Measurements from ENCODE around the gene POM121L12.

The POM121L12 gene

DNA sequence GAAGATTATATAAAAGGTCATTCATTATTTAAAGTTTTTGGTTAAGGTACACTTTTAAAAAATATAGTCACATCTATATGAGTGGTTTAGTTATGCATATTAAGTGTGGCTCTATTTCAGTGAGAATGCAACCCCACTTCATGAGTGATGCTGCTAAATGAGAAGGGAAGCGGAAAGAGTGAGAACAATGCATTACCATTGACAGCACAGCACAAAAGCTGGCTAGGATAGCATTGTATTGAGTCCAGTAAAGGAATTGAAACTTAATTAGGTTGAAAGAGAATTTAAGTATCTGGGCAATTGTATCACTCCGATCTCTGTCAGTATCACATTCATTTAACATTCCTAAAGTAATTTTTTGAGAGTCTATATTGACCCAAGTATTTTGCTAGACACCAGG lies 13.2 kb downstream of the POM121L12 start:
- Histone ChIP-seq H3K9ac (ENCODE audit: low read depth, low read length) (no peak overlapping the region), H3K4me3 (ENCODE audit: low read depth, low read length) (no peak overlapping the region), H3K9me3 (ENCODE audit: control insufficient read depth, insufficient read depth, low read length) (no peaks in the 10 kb centered on the region), H3K4me1 (ENCODE audit: control insufficient read depth, insufficient read depth, low read length) (no peaks in the 10 kb centered on the region), H3K27ac (ENCODE audit: low read depth, low read length) (no peak overlapping the region), H3K27me3 (ENCODE audit: control insufficient read depth, insufficient read depth, low read length) (no peaks in the 10 kb centered on the region), H3K36me3 (ENCODE audit: control insufficient read depth, insufficient read depth, low read length) (no peaks in the 10 kb centered on the region)

DNA sequence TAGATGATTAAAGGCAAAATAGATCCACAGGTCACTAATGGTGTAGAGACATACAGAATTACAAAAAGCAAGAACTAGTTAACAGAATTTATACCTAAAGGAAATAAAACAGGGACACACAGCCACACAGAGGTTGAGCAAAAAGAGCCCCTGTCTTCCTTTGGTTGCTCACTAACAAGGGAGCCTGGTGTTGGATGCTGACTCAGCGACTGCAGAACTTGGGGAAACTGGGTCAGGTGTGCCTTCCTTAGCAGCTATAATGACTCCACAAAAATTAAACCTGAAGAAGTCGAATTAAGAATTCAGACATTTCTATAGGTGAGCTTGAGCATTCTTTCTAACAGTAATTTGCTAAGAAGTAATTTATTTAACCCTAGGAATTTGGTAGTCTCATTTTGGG lies 15.0 kb downstream of the POM121L12 start:
- Histone ChIP-seq H3K27me3 (ENCODE audit: control insufficient read depth, insufficient read depth, low read length) (no peaks in the 10 kb centered on the region), H3K9ac (ENCODE audit: low read depth, low read length) (no peak overlapping the region), H3K27ac (ENCODE audit: low read depth, low read length) (no peak overlapping the region), H3K9me3 (ENCODE audit: control insufficient read depth, insufficient read depth, low read length) (no peaks in the 10 kb centered on the region), H3K36me3 (ENCODE audit: control insufficient read depth, insufficient read depth, low read length) (no peaks in the 10 kb centered on the region), H3K4me1 (ENCODE audit: control insufficient read depth, insufficient read depth, low read length) (no peaks in the 10 kb centered on the region), H3K4me3 (ENCODE audit: low read depth, low read length) (no peak overlapping the region)

DNA sequence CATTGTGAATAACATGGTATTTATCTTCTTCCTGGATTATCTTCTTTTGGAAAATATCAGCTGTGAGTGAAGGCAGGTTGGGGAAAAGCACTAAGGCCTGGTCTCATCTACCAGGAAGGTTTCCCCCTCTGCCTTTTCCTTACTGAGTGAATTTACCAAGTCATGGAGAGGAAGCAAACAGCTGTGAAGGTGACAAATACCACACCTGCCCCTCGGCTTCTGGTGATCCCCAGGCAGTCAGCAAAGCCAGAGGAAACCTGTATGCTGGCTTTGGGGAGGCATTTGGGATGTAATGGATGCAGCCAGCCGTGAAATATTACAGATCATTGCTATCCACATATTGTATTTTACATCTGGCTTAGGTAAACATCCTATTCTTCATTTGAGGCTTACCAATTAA lies 24.2 kb downstream of the POM121L12 start:
- Histone ChIP-seq H3K4me3 (ENCODE audit: low read depth, low read length) (no peak overlapping the region), H3K9me3 (ENCODE audit: control insufficient read depth, insufficient read depth, low read length) (no peaks in the 10 kb centered on the region), H3K36me3 (ENCODE audit: control insufficient read depth, insufficient read depth, low read length) (no peaks in the 10 kb centered on the region), H3K27me3 (ENCODE audit: control insufficient read depth, insufficient read depth, low read length) (no peaks in the 10 kb centered on the region), H3K4me1 (ENCODE audit: control insufficient read depth, insufficient read depth, low read length) (no peaks in the 10 kb centered on the region), H3K27ac (ENCODE audit: low read depth, low read length) (no peak overlapping the region), H3K9ac (ENCODE audit: low read depth, low read length) (no peak overlapping the region)

DNA sequence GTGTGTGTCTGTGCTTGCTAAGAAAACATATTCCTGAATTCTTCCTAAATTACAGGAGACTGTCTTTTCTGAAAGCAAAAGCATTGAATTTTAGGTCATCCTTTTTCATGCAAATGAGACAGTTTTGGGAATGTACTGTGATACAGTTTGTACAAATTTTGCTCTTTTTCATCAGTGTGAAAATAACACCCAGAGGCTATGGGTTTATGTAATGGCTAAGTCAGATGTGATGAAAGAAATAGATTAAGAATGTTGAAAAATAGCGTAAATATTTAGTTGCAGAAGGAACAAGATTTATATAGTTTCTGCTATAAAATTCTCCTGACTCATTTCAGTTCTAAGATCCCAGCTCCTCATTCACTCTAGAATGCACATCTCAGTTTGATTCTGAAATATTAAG lies 24.6 kb downstream of the POM121L12 start:
- Histone ChIP-seq H3K9me3 (ENCODE audit: control insufficient read depth, insufficient read depth, low read length) (no peaks in the 10 kb centered on the region), H3K27me3 (ENCODE audit: control insufficient read depth, insufficient read depth, low read length) (no peaks in the 10 kb centered on the region)

DNA sequence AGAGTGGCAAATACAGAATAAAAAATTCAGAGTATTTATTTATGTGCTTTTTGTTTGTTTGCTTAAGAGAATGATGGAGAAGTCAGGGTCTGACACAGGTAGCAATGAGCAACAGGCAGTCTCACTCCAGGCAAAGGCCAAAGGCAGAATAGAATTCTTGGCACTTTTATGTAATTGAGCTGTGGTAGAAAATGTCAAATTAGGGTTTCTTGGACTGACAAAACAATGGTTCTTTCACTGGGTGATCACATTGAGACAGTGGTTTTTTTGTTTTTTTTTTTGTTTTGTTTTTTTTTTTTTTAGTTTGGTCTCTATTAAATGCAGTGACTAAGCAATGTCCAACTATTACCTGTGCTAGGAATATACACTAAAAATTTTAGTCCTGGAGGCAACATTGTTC lies 27.4 kb downstream of the POM121L12 start:
- no peaks in the 10 kb centered on the region for H3K9me3 ChIP-seq (ENCODE audit: control insufficient read depth, insufficient read depth, low read length)
- no peak overlapping the region for H3K9ac ChIP-seq (ENCODE audit: low read depth, low read length)
- no peaks in the 10 kb centered on the region for H3K4me1 ChIP-seq (ENCODE audit: control insufficient read depth, insufficient read depth, low read length)
- no peak overlapping the region for H3K27ac ChIP-seq (ENCODE audit: low read depth, low read length)
- H3K4me3 ChIP-seq (ENCODE audit: low read depth, low read length): no peak overlapping the region
- H3K27me3 ChIP-seq (ENCODE audit: control insufficient read depth, insufficient read depth, low read length): no peaks in the 10 kb centered on the region
- H3K36me3 ChIP-seq (ENCODE audit: control insufficient read depth, insufficient read depth, low read length): no peaks in the 10 kb centered on the region

More for the DNA sequence above, 24.6 kb downstream of the POM121L12 start:
- Histone ChIP-seq H3K4me1 (ENCODE audit: control insufficient read depth, insufficient read depth, low read length) (no peaks in the 10 kb centered on the region), H3K9ac (ENCODE audit: low read depth, low read length) (no peak overlapping the region), H3K27ac (ENCODE audit: low read depth, low read length) (no peak overlapping the region), H3K36me3 (ENCODE audit: control insufficient read depth, insufficient read depth, low read length) (no peaks in the 10 kb centered on the region), H3K4me3 (ENCODE audit: low read depth, low read length) (no peak overlapping the region)

DNA sequence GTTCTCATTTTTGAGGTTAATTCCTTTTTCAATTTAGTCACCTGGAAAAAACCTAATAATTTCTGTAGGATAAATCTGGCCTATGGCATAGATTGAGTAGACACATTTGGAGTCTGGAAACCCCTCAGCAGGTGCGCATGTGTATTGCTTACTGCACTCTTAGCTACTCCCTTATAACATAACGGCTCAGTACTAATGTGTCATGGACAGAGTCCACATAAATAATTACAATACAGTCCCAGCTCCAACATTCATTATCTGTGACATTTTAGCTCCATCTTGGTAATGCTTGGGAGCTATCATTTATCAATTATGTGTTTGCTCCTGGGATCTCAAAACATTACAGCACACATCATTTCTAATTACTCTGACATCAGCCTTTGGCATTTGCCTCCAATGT lies 33.2 kb downstream of the POM121L12 start:
- Histone ChIP-seq H3K4me3 (ENCODE audit: low read depth, low read length) (no peak overlapping the region), H3K36me3 (ENCODE audit: control insufficient read depth, insufficient read depth, low read length) (no peaks in the 10 kb centered on the region), H3K9me3 (ENCODE audit: control insufficient read depth, insufficient read depth, low read length) (no peaks in the 10 kb centered on the region), H3K4me1 (ENCODE audit: control insufficient read depth, insufficient read depth, low read length) (no peaks in the 10 kb centered on the region), H3K9ac (ENCODE audit: low read depth, low read length) (no peak overlapping the region), H3K27me3 (ENCODE audit: control insufficient read depth, insufficient read depth, low read length) (no peaks in the 10 kb centered on the region), H3K27ac (ENCODE audit: low read depth, low read length) (no peak overlapping the region)

- Histone ChIP-seq H3K36me3 (ENCODE audit: control insufficient read depth, insufficient read depth, low read length) (no peaks in the 10 kb centered on the region), H3K4me3 (ENCODE audit: low read depth, low read length) (no peak overlapping the region), H3K4me1 (ENCODE audit: control insufficient read depth, insufficient read depth, low read length) (no peaks in the 10 kb centered on the region), H3K27ac (ENCODE audit: low read depth, low read length) (no peak overlapping the region), H3K9ac (ENCODE audit: low read depth, low read length) (no peak overlapping the region), H3K9me3 (ENCODE audit: control insufficient read depth, insufficient read depth, low read length) (no peaks in the 10 kb centered on the region), H3K27me3 (ENCODE audit: control insufficient read depth, insufficient read depth, low read length) (no peaks in the 10 kb centered on the region)
These were observed 35.5 kb downstream of the POM121L12 start for GRCh38 chr7:53070883-53071282.

All from HUES48 (cell line).